IPS DF 4.7 (cell line): ENCODE measurements around the gene TMEM178A.
"Not testable (repeated sequence)": the region's sequence is repeated elsewhere in the genome, so short reads cannot be mapped to it uniquely, and the experiment has no call there.

Source experiments
- DNase-seq: peaks from one replicate; pipeline ENCODE4 v3.0.0-alpha.2; 2013; ENCODE audit warnings: low spot score; ENCODE audit errors: extremely low read depth

TMEM178A gene

GRCh38 chr2:39665811-39666490 is at the start of gene TMEM178A:
TSS of gene TMEM178A (plus strand) at chr2:39665917. CDS start at chr2:39665975, 58 bp downstream.
- DNase-seq = no peak

DNA sequence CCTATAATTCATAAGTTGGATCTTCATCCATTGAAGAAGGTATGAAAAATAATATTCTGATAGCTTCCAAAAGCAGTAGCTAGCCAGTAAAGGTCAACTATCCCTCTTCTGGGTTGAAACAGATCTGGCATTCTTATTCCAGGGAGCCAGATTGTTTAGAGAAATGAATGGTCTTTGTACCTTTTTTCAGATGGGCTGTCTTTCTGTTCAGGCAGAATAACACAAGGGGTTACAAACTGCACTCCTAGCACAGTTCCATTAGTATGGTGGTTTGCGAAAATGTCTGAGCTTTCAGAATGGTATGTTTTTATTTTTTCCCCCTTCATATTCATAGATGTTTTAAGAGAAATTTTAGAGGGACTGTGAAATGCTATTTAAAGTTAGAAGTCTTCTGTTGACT is 47.5 kb upstream of the TMEM178A start:
- no peak for DNase-seq

GRCh38 chr2:39618736-39619135 is 47.0 kb upstream of the TMEM178A start:
- no peak for DNase-seq

GRCh38 chr2:39620067-39620466 is 45.6 kb upstream of the TMEM178A start:
- no peak for DNase-seq

- DNase-seq = no peak
Observed at GRCh38 chr2:39621596-39621995, 44.1 kb upstream of the TMEM178A start.

DNA sequence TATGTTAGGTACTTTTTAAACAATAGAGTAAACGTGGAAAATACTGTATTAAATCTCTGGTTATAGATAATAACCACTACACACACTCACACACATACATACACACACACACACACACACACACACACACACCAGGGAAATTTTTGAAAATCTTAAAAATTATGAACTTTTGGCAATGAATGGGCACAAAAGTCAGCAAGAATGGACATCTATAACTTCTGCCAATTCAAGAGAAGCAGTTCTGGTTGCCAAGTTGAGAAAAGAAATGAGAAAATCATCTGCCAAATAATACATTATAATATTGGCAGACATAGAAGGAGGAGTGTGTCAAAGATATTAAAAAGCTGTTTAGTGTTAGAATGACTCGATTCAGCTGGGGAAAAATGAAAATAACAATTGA is 42.9 kb upstream of the TMEM178A start:
- no peak for DNase-seq

DNA sequence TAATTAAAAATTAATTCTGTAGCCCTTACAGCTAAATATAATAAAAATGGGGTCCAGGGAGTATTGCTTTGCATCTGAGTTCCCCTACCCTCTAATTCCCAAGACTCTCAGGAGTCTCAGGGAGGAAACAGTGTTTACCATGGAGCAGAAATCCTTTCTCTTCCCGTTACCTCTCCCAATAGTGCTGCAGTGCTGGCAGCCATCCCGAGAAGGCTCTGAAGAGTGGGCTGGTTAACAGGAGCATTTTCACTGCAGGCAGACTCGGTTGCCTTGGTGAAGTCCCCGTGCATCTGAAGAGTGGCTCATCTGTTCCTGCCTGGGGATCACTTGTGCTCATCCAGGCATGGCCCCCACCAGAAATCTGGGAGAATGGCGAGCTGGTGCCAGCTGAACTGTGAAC is 41.8 kb upstream of the TMEM178A start:
- DNase-seq = no peak

- DNase-seq = no peak
Observed at GRCh38 chr2:39625193-39625926, 40.4 kb upstream of the TMEM178A start.

GRCh38 chr2:39625927-39626270 is 39.8 kb upstream of the TMEM178A start:
- DNase-seq = no peak

DNA sequence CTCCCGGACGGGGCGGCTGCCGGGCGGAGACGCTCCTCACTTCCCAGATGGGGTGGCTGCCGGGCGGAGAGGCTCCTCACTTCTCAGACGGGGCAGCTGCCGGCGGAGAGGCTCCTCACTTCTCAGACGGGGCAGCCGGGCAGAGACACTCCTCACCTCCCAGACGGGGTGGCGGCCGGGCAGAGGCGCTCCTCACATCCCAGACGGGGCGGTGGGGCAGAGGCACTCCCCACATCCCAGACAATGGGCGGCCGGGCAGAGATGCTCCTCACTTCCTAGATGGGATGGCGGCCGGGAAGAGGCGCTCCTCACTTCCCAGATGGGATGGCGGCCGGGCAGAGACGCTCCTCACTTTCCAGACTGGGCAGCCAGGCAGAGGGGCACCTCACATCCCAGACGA is 37.4 kb upstream of the TMEM178A start:
- DNase-seq = not testable (repeated sequence)

DNA sequence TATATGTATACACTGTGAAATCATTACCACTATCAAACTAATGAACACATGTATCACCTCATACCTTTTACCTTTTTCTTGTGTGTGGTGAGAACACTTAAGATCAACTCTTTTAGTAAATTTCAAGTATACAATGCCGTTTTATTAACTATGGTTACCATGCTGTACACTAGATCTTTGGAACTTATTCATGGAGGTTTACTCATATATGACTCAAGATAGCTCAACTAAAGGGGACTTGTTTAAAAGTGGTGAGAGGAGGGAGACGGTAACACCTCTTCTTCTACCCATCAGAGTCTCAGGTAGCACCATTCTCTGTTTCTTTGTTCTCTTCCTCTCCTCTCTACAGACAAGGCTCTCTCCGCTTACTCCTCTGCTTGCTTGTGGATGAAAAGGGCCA is 36.1 kb upstream of the TMEM178A start:
- no peak for DNase-seq

- DNase-seq = no peak
Observed at GRCh38 chr2:39631256-39631655, 34.5 kb upstream of the TMEM178A start.

GRCh38 chr2:39631718-39632117 is 34.0 kb upstream of the TMEM178A start:
- no peak for DNase-seq

DNA sequence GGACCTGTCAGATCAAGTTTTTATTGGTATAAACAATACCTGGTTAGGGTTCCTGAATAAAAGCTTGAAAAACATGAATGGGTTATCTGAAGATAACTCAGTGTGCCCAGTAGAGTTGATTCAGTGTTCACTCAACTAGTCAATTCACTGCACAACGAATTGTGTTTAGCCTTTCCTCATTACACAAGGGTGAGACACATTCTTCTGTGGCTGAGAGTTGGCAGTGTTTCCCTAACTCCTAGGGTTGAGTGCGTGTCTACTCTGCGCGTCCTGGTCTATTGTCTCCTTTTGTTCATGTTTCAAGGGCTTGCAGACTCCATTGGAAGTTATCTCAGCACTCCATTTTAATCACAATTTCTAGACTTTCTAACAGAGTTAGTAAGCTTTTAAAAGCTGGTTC is 32.8 kb upstream of the TMEM178A start:
- DNase-seq = no peak

- no peak for DNase-seq
Observed at GRCh38 chr2:39636306-39636705, 29.4 kb upstream of the TMEM178A start.

DNA sequence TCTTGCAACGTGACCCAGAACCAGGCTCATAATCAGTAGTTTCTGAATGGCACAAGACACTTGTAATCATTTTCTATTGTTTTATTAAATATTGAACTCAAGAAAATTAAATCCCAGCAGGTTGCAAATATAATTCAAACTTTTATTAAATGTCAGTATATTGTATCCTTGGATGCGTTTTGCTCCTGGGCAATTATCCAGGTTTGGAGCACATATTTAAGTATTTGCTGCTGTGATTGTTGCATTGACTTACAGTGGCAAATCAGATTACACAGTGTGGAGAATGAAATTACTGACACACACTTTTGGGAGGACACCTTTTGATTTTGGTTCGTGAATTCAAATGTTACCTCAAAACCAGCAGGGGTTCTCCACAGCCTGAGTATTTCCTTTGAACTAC is 27.1 kb upstream of the TMEM178A start:
- no peak for DNase-seq

DNA sequence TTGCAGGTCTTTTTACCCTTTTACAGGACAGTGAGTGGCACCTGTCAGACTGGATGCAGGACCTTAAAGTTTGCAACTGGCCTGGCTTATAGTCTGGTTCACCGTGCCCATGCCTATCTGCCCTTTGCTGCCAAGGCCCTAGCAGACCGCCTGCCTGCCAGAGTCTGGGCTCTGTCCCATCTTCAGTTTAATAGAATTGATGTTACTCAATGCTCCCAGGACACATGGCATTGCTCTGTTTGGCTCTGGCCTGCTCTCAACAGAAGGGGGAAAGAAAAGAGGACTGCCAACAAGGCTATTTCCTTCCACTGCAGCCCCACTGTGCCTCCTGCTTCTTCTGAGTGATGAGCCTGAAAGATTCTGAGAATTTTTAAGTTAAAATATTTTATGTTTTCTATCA is 25.6 kb upstream of the TMEM178A start:
- no peak for DNase-seq

DNA sequence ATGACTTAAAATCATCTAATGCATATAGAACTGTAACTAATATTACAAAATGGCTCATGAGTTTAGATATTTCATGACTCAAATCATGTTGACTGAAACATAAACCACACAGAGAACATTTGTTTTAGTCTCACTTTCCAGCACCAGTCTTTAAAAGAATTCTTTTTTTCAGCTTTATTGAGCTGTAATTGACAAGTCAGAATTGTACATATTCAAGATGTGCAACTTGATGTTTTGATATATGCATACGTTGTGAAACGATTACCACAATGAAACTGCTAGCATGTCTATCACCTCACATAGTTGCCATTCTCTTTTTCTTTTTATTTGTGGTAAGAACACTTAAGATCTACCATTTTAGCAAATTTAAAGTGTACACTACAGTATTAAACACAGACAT is 25.0 kb upstream of the TMEM178A start:
- no peak for DNase-seq

DNA sequence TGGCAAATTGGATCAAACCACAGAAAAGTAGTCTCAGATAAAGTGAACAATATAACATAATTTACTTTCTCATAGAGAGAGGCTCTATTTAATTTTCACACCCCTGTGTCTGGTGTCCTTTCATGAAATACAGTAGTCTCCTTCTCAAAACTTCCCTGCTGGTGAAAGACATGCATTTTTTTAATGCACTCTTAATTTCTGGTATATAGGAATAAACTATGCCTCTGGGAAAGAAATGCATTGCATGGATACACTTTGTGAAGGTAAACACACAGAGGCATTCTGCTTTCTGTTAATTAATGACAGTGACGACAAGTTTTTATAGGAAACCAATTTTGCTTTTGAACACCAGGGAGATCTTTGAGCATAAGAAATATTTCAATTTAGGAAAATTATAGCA is 24.1 kb upstream of the TMEM178A start:
- DNase-seq = no peak

DNA sequence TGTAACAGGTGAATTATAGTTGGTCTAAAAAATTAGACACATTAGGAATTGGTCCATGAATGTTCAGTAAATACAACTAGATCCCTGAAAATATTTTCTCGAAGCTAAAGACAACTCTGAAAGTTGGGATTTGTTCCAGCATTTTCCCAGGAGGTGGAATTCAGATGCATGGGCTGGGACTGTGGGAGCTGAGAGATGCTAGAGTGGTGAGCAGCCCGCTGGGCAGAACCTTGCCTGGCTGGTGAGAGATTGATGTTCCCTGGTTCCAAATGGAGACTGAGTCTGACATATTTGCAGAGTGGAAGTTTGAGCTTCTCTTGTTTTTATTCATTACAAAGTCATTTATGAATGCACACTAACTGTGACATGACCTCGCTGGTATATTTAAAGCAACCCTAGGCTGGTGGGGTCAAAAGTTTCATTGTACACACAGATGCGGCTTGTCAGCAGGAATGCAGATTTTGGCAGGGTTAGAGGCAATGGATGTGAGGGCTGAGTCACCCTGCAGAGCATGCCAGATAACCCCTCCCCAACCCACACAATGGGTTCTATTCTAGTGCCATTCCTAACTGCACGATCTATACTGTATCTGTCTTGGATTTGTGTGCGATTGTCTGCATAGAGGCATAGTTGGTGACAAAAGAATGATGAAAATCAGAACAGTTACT is 23.5 kb upstream of the TMEM178A start:
- no peak for DNase-seq

- DNase-seq = no peak
Observed at GRCh38 chr2:39645826-39646225, 19.9 kb upstream of the TMEM178A start.

- DNase-seq = no peak
Observed at GRCh38 chr2:39646267-39646666, 19.4 kb upstream of the TMEM178A start.
